ENCODE data around the gene SMARCA2.
A peak's percentile ranks its signal among the peaks of the same experiment; 100 is the strongest.

The SMARCA2 gene

GRCh38 chr9:2017331-2018161 is 2.4 kb downstream of the SMARCA2 start:
- Histone ChIP-seq H2BK15ac (ENCODE audit: low read depth, poor library complexity, severe bottlenecking) (peak overlapping the region; percentile 69), H3K9me3 (ENCODE audit: control insufficient read depth, low read length) (no peaks in the 10 kb centered on the region), H3K27ac (ENCODE audit: low read length, poor library complexity, severe bottlenecking) (peak overlapping the region; percentile 87), H2BK5ac (ENCODE audit: low read depth, low read length, poor library complexity, severe bottlenecking) (peak overlapping the region; percentile 15), H3K4me2 (ENCODE audit: low read length, poor library complexity, severe bottlenecking) (peak overlapping the region; percentile 97), H3K79me1 (replicated peaks; ENCODE audit: low read length, poor library complexity, severe bottlenecking) (peaks cover 6% of the 10 kb centered on the region), H3K36me3 (ENCODE audit: control insufficient read depth in 1 of 2, insufficient read depth in 2 of 2, low read depth in 1 of 2, low read length in 2 of 2) (no peaks in the 10 kb centered on the region), H3K14ac (ENCODE audit: low read length in 2 of 2) (peak overlapping the region in 1 of 2 experiments; percentile 99), H2BK120ac (ENCODE audit: low read depth, low read length) (peak overlapping the region; percentile 73), H3K9ac (ENCODE audit: low read length) (peak overlapping the region; percentile 94), H3K23ac (ENCODE audit: low read length in 2 of 2) (peak overlapping the region in 1 of 2 experiments; percentile 98), H3K27me3 (ENCODE audit: control insufficient read depth in 1 of 2, insufficient read depth in 1 of 2, low read length in 2 of 2) (no peaks in the 10 kb centered on the region), H4K8ac (ENCODE audit: low read length) (peak overlapping the region; percentile 91), H3K4me3 (ENCODE audit: insufficient read depth in 1 of 2, low read depth in 1 of 2, low read length in 2 of 2) (peak overlapping the region; percentile 96 to 98), H2AK5ac (ENCODE audit: low read length, severe bottlenecking) (no peak overlapping the region), H2BK12ac (ENCODE audit: low read length in 2 of 2) (peak overlapping the region; percentile 54 to 95), H3K4me1 (ENCODE audit: control insufficient read depth, insufficient read depth, low read depth, low read length) (no peaks in the 10 kb centered on the region), H3K18ac (ENCODE audit: low read depth in 1 of 2, low read length in 2 of 2) (peak overlapping the region; percentile 92 to 98), H3K4ac (ENCODE audit: low read depth in 1 of 2, low read length in 2 of 2) (peak overlapping the region; percentile 13 to 64), H2AFZ (ENCODE audit: low read depth, low read length) (peak overlapping the region; percentile 65), H4K91ac (ENCODE audit: low read length) (peak overlapping the region; percentile 90)
- peak; percentile 89 for DNase-seq
- WGBS, result 0% methylated on average over 69 of the region's 81 CpGs

GRCh38 chr9:2018162-2018643 is 3.1 kb downstream of the SMARCA2 start:
- H3K27me3 ChIP-seq (ENCODE audit: control insufficient read depth in 1 of 2, insufficient read depth in 1 of 2, low read length in 2 of 2), result no peaks in the 10 kb centered on the region
- H3K9me3 ChIP-seq (ENCODE audit: control insufficient read depth, low read length), result no peaks in the 10 kb centered on the region
- H2BK15ac ChIP-seq (ENCODE audit: low read depth, poor library complexity, severe bottlenecking), result no peak overlapping the region
- WGBS, result 0% methylated on average over 3 of the region's 7 CpGs
- no peaks in the 10 kb centered on the region for H3K4me1 ChIP-seq (ENCODE audit: control insufficient read depth, insufficient read depth, low read depth, low read length)
- H2AFZ ChIP-seq (ENCODE audit: low read depth, low read length), result no peak overlapping the region
- H2AK5ac ChIP-seq (ENCODE audit: low read length, severe bottlenecking), result no peak overlapping the region
- H3K9ac ChIP-seq (ENCODE audit: low read length), result peak overlapping the region; percentile 94
- no peak overlapping the region for H2BK120ac ChIP-seq (ENCODE audit: low read depth, low read length)
- H3K4ac ChIP-seq (ENCODE audit: low read depth in 1 of 2, low read length in 2 of 2), result no peak overlapping the region
- H4K91ac ChIP-seq (ENCODE audit: low read length), result no peak overlapping the region
- peak overlapping the region; percentile 97 for H3K4me2 ChIP-seq (ENCODE audit: low read length, poor library complexity, severe bottlenecking)
- no peak for DNase-seq
- peak overlapping the region; percentile 96 to 98 for H3K4me3 ChIP-seq (ENCODE audit: insufficient read depth in 1 of 2, low read depth in 1 of 2, low read length in 2 of 2)
- H3K23ac ChIP-seq (ENCODE audit: low read length in 2 of 2), result no peak overlapping the region
- no peak overlapping the region for H2BK5ac ChIP-seq (ENCODE audit: low read depth, low read length, poor library complexity, severe bottlenecking)
- H3K18ac ChIP-seq (ENCODE audit: low read depth in 1 of 2, low read length in 2 of 2), result no peak overlapping the region
- peaks cover 9% of the 10 kb centered on the region for H3K79me1 ChIP-seq (replicated peaks; ENCODE audit: low read length, poor library complexity, severe bottlenecking)
- no peak overlapping the region for H4K8ac ChIP-seq (ENCODE audit: low read length)
- no peaks in the 10 kb centered on the region for H3K36me3 ChIP-seq (ENCODE audit: control insufficient read depth in 1 of 2, insufficient read depth in 2 of 2, low read depth in 1 of 2, low read length in 2 of 2)
- peak overlapping the region; percentile 87 for H3K27ac ChIP-seq (ENCODE audit: low read length, poor library complexity, severe bottlenecking)
- no peak overlapping the region for H2BK12ac ChIP-seq (ENCODE audit: low read length in 2 of 2)
- H3K14ac ChIP-seq (ENCODE audit: low read length in 2 of 2), result no peak overlapping the region

- peak overlapping the region; percentile 97 for H3K4me2 ChIP-seq (ENCODE audit: low read length, poor library complexity, severe bottlenecking)
- no peak overlapping the region for H2BK120ac ChIP-seq (ENCODE audit: low read depth, low read length)
- H3K9ac ChIP-seq (ENCODE audit: low read length), result peak overlapping the region; percentile 94
- H2AFZ ChIP-seq (ENCODE audit: low read depth, low read length), result no peak overlapping the region
- no peak overlapping the region for H4K8ac ChIP-seq (ENCODE audit: low read length)
- no peak overlapping the region for H3K4ac ChIP-seq (ENCODE audit: low read depth in 1 of 2, low read length in 2 of 2)
- no peaks in the 10 kb centered on the region for H3K4me1 ChIP-seq (ENCODE audit: control insufficient read depth, insufficient read depth, low read depth, low read length)
- 51% methylated on average over 5 of the region's 6 CpGs for WGBS
- H2BK5ac ChIP-seq (ENCODE audit: low read depth, low read length, poor library complexity, severe bottlenecking), result no peak overlapping the region
- H3K36me3 ChIP-seq (ENCODE audit: control insufficient read depth in 1 of 2, insufficient read depth in 2 of 2, low read depth in 1 of 2, low read length in 2 of 2), result no peaks in the 10 kb centered on the region
- no peak for DNase-seq
- no peak overlapping the region for H3K18ac ChIP-seq (ENCODE audit: low read depth in 1 of 2, low read length in 2 of 2)
- no peak overlapping the region for H2AK5ac ChIP-seq (ENCODE audit: low read length, severe bottlenecking)
- no peak overlapping the region for H3K14ac ChIP-seq (ENCODE audit: low read length in 2 of 2)
- H3K27me3 ChIP-seq (ENCODE audit: control insufficient read depth in 1 of 2, insufficient read depth in 1 of 2, low read length in 2 of 2), result no peaks in the 10 kb centered on the region
- H3K23ac ChIP-seq (ENCODE audit: low read length in 2 of 2), result no peak overlapping the region
- H3K4me3 ChIP-seq (ENCODE audit: insufficient read depth in 1 of 2, low read depth in 1 of 2, low read length in 2 of 2), result peak overlapping the region in 1 of 2 experiments; percentile 96
- H3K79me1 ChIP-seq (replicated peaks; ENCODE audit: low read length, poor library complexity, severe bottlenecking), result peaks cover 12% of the 10 kb centered on the region
- H4K91ac ChIP-seq (ENCODE audit: low read length), result no peak overlapping the region
- H3K9me3 ChIP-seq (ENCODE audit: control insufficient read depth, low read length), result no peaks in the 10 kb centered on the region
- no peak overlapping the region for H2BK12ac ChIP-seq (ENCODE audit: low read length in 2 of 2)
- no peak overlapping the region for H3K27ac ChIP-seq (ENCODE audit: low read length, poor library complexity, severe bottlenecking)
- no peak overlapping the region for H2BK15ac ChIP-seq (ENCODE audit: low read depth, poor library complexity, severe bottlenecking)
These were observed 3.8 kb downstream of the SMARCA2 start for GRCh38 chr9:2018764-2019558.

- H2BK120ac ChIP-seq (ENCODE audit: low read depth, low read length), result no peak overlapping the region
- H2AFZ ChIP-seq (ENCODE audit: low read depth, low read length), result no peak overlapping the region
- peaks cover 15% of the 10 kb centered on the region for H3K79me1 ChIP-seq (replicated peaks; ENCODE audit: low read length, poor library complexity, severe bottlenecking)
- H3K9me3 ChIP-seq (ENCODE audit: control insufficient read depth, low read length), result no peaks in the 10 kb centered on the region
- no peak overlapping the region for H3K27ac ChIP-seq (ENCODE audit: low read length, poor library complexity, severe bottlenecking)
- no peaks in the 10 kb centered on the region for H3K27me3 ChIP-seq (ENCODE audit: control insufficient read depth in 1 of 2, insufficient read depth in 1 of 2, low read length in 2 of 2)
- no peak overlapping the region for H4K8ac ChIP-seq (ENCODE audit: low read length)
- H3K18ac ChIP-seq (ENCODE audit: low read depth in 1 of 2, low read length in 2 of 2), result no peak overlapping the region
- H4K91ac ChIP-seq (ENCODE audit: low read length), result no peak overlapping the region
- H2AK5ac ChIP-seq (ENCODE audit: low read length, severe bottlenecking), result no peak overlapping the region
- H3K4me2 ChIP-seq (ENCODE audit: low read length, poor library complexity, severe bottlenecking), result no peak overlapping the region
- H3K4me1 ChIP-seq (ENCODE audit: control insufficient read depth, insufficient read depth, low read depth, low read length), result no peaks in the 10 kb centered on the region
- no peaks in the 10 kb centered on the region for H3K36me3 ChIP-seq (ENCODE audit: control insufficient read depth in 1 of 2, insufficient read depth in 2 of 2, low read depth in 1 of 2, low read length in 2 of 2)
- no peak overlapping the region for H3K14ac ChIP-seq (ENCODE audit: low read length in 2 of 2)
- H2BK12ac ChIP-seq (ENCODE audit: low read length in 2 of 2), result no peak overlapping the region
- H3K9ac ChIP-seq (ENCODE audit: low read length), result peak overlapping the region; percentile 94
- no peak overlapping the region for H3K23ac ChIP-seq (ENCODE audit: low read length in 2 of 2)
- H3K4me3 ChIP-seq (ENCODE audit: insufficient read depth in 1 of 2, low read depth in 1 of 2, low read length in 2 of 2), result no peak overlapping the region
- no CpG with 5 or more reads among the region's 1 CpG for WGBS
- H2BK15ac ChIP-seq (ENCODE audit: low read depth, poor library complexity, severe bottlenecking), result no peak overlapping the region
- no peak overlapping the region for H2BK5ac ChIP-seq (ENCODE audit: low read depth, low read length, poor library complexity, severe bottlenecking)
- DNase-seq, result no peak
- H3K4ac ChIP-seq (ENCODE audit: low read depth in 1 of 2, low read length in 2 of 2), result no peak overlapping the region
These were observed 4.6 kb downstream of the SMARCA2 start for GRCh38 chr9:2019723-2020122.
